NK-92 treated with Interleukin-12 subunit alpha and Interleukin-12 subunit beta, amount 100 ng/mL, for 24 hours (cell line): ENCODE results near the gene EDIL3.
"Not testable (repeated sequence)": the region's sequence is repeated elsewhere in the genome, so short reads cannot be mapped to it uniquely, and the experiment has no call there.

Experiments
- DNase-seq: peaks from one replicate; lab custom pipeline; 2025; lab: John Stamatoyannopoulos, UW

Gene EDIL3

GRCh38 chr5:84063041-84063440 lies 321.6 kb downstream of the EDIL3 start:
- DNase-seq = no peak

- DNase-seq = no peak
Observed at GRCh38 chr5:84059672-84060071, 325.0 kb downstream of the EDIL3 start.

GRCh38 chr5:84058561-84058960 lies 326.1 kb downstream of the EDIL3 start:
- DNase-seq = no peak

GRCh38 chr5:84057211-84057610 lies 327.5 kb downstream of the EDIL3 start:
- DNase-seq = no peak

GRCh38 chr5:84045964-84046363 lies 338.7 kb downstream of the EDIL3 start:
- DNase-seq = no peak

- no peak for DNase-seq
Observed at GRCh38 chr5:84036842-84037241, 347.8 kb downstream of the EDIL3 start.

- no peak for DNase-seq
Observed at GRCh38 chr5:84032324-84032723, 352.4 kb downstream of the EDIL3 start.

GRCh38 chr5:84028093-84028492 lies 356.6 kb downstream of the EDIL3 start:
- no peak for DNase-seq

GRCh38 chr5:84018521-84018920 lies 366.2 kb downstream of the EDIL3 start:
- not testable (repeated sequence) for DNase-seq

GRCh38 chr5:84017523-84018172 lies 367.0 kb downstream of the EDIL3 start:
- no peak for DNase-seq

- no peak for DNase-seq
Observed at GRCh38 chr5:84016085-84016484, 368.6 kb downstream of the EDIL3 start.

GRCh38 chr5:84014966-84015365 lies 369.7 kb downstream of the EDIL3 start:
- no peak for DNase-seq

GRCh38 chr5:83993803-83994202 lies 390.9 kb downstream of the EDIL3 start:
- DNase-seq = no peak

GRCh38 chr5:83991566-83992224 lies 393.0 kb downstream of the EDIL3 start:
- no peak for DNase-seq

GRCh38 chr5:83988293-83988685 lies 396.4 kb downstream of the EDIL3 start:
- no peak for DNase-seq

GRCh38 chr5:83987513-83988292 lies 397.0 kb downstream of the EDIL3 start:
- no peak for DNase-seq

GRCh38 chr5:83983852-83984251 lies 400.8 kb downstream of the EDIL3 start:
- DNase-seq = no peak

- DNase-seq = no peak
Observed at GRCh38 chr5:83973925-83974815, 410.5 kb downstream of the EDIL3 start.

GRCh38 chr5:83972909-83973308 lies 411.8 kb downstream of the EDIL3 start:
- DNase-seq = no peak

GRCh38 chr5:83972236-83972635 lies 412.4 kb downstream of the EDIL3 start:
- DNase-seq = no peak

- no peak for DNase-seq
Observed at GRCh38 chr5:83967417-83967816, 417.3 kb downstream of the EDIL3 start.

- DNase-seq = no peak
Observed at GRCh38 chr5:83965441-83965840, 419.2 kb downstream of the EDIL3 start.
